K562 (cell line): ENCODE data around the gene AGAP1. TPM values are rescaled to one million over a fixed set of nuclear protein-coding genes. Genes with fewer than 3 reads are reported as not detected.

ENCODE experiments used
- ATAC-seq: fragments of 200-7000 bp; cut with Tn5 transposase; 3 replicates; pipeline ENCODE4 v1.9.1; 2020; ENCODE audit warnings: moderate library complexity
- BruUV-seq: library from RNA; stranded (reverse); fragments of 400-500 nt; replicated peaks from 2 replicates; lab custom pipeline; 2021; lab: Mats Ljungman, UMichigan
- CTCF ChIA-PET: fragments of 300-600 bp; formaldehyde crosslinking; extraction: SDS; loops from one replicate; lab custom pipeline; 2021; ENCODE audit warnings: low intra/inter-chr PET ratio; lab: Yijun Ruan, JAX
- POLR2A ChIA-PET: fragments of 300-600, 350-650 bp; sonication (Branson Sonifier 250); formaldehyde crosslinking; extraction: SDS; loops from one replicate; lab custom pipeline; 2021; ENCODE audit warnings: antibody characterized with exemption, inconsistent platforms; lab: Yijun Ruan, JAX
- DNase-seq, 4 experiments: peaks; one replicate each; pipeline versions ENCODE4 v3.0.0 to v3.0.0-alpha.2; 2011 to 2018; ENCODE audit warnings: low spot score in 3 of 4, mixed read lengths in 3 of 4; ENCODE audit errors: extremely low read depth in 1 of 4
- FAIRE-seq: peaks from 2 replicates; lab custom pipeline; 2011; peaks lifted over from hg19 to GRCh38; lab: Jason Lieb, UNC
- H2AFZ ChIP-seq: 2 replicates; pipeline ENCODE4 v1.6.0; 2011; ENCODE audit warnings: low read depth, low read length, control low read depth, inconsistent platforms
- H3K27ac ChIP-seq: fragments of 200-600 bp; 3 replicates; pipeline ENCODE4 v1.8.0; 2011; ENCODE audit warnings: low read depth, mild to moderate bottlenecking, control low read depth, inconsistent platforms, low read length, moderate library complexity, mixed read lengths; ENCODE audit errors: extremely low read depth
- H3K27me3 ChIP-seq, 2 experiments: fragments of 300-600 bp in 1 of 2; 2 replicates in 1 of 2; 3 replicates in 1 of 2; pipeline versions ENCODE4 v1.6.0 to v1.8.0; 2011; ENCODE audit warnings: inconsistent platforms in 2 of 2, low read length in 2 of 2, mild to moderate bottlenecking in 1 of 2, mixed read lengths in 1 of 2, moderate library complexity in 1 of 2; ENCODE audit not compliant: control insufficient read depth in 2 of 2, insufficient read depth in 2 of 2
- H3K36me3 ChIP-seq: fragments of 300-600 bp; 3 replicates; pipeline ENCODE4 v1.8.0; 2011; ENCODE audit warnings: mild to moderate bottlenecking, low read length, inconsistent platforms; ENCODE audit not compliant: control insufficient read depth, insufficient read depth
- H3K4me1 ChIP-seq, 2 experiments: fragments of 200-600 bp in 1 of 2; replicated peaks in 1 of 2; 2 replicates in 1 of 2; 3 replicates in 1 of 2; pipeline versions ENCODE4 v1.5.1 to v1.8.0; 2011; ENCODE audit warnings: inconsistent platforms in 2 of 2, low read length in 2 of 2, mild to moderate bottlenecking in 1 of 2, mixed read lengths in 1 of 2, moderate library complexity in 1 of 2; ENCODE audit not compliant: control insufficient read depth in 2 of 2, insufficient read depth in 2 of 2
- H3K4me2 ChIP-seq: 2 replicates; pipeline ENCODE4 v1.6.1; 2011; ENCODE audit warnings: low read length, control low read depth, inconsistent platforms, mixed read lengths; ENCODE audit not compliant: insufficient read depth
- H3K4me3 ChIP-seq: fragments of 200-600 bp; sonication (generic), shearing (Covaris generic); 2 replicates; pipeline ENCODE4 v1.5.1; 2016; ENCODE audit warnings: control low read depth, inconsistent platforms
- H3K79me2 ChIP-seq: fragments of 200-600 bp; 3 replicates; pipeline ENCODE4 v1.8.0; 2011; ENCODE audit warnings: low read length, inconsistent platforms; ENCODE audit not compliant: control insufficient read depth, insufficient read depth
- H3K9ac ChIP-seq, 2 experiments: 2 replicates each; pipeline versions ENCODE4 v1.6.0 to v1.6.1; 2011; ENCODE audit warnings: low read depth in 2 of 2, low read length in 2 of 2, control low read depth in 1 of 2, inconsistent platforms in 1 of 2, mild to moderate bottlenecking in 1 of 2, mixed read lengths in 1 of 2; ENCODE audit not compliant: insufficient read depth in 1 of 2
- H3K9me1 ChIP-seq: one replicate; pipeline ENCODE4 v1.6.0; 2011; ENCODE audit warnings: inconsistent platforms, mild to moderate bottlenecking, low read length, moderate library complexity; ENCODE audit not compliant: control insufficient read depth, insufficient read depth
- H3K9me3 ChIP-seq: replicated peaks from 2 replicates; pipeline ENCODE4 v1.5.1; 2011; ENCODE audit warnings: low read depth, low read length, inconsistent platforms; ENCODE audit not compliant: control insufficient read depth, insufficient read depth
- H4K20me1 ChIP-seq: replicated peaks from 2 replicates; pipeline ENCODE4 v1.6.1; 2011; ENCODE audit warnings: low read length, inconsistent platforms, mixed read lengths; ENCODE audit not compliant: control insufficient read depth, insufficient read depth
- CBX5 ChIP-seq: IDR thresholded peaks from 2 replicates; pipeline ENCODE4 v1.6.1; 2014; ENCODE audit warnings: low read depth, borderline replicate concordance
- ZNF133 ChIP-seq: fragments of 250-450 bp; sonication (Bioruptor Pico); IDR thresholded peaks from 2 replicates; pipeline ENCODE4 v1.4.0; 2020; ENCODE audit warnings: mild to moderate bottlenecking
- ZNF407 ChIP-seq: fragments of 450-650 bp; IDR thresholded peaks from 2 replicates; pipeline ENCODE4 v1.6.1; 2016; ENCODE audit warnings: low read depth
- WGBS: fragments of 100-300 bp; shearing (Covaris generic); methylation state at CpG from one replicate; pipeline ENCODE4 v1.1.6; 2016; ENCODE audit warnings: low coverage, mixed read lengths; ENCODE audit not compliant: insufficient coverage; ENCODE audit errors: missing lambda C conversion rate; 5-methylcytosine and 5-hydroxymethylcytosine counted together
- in situ Hi-C: fragments of 300-500 bp; cut with MboI; formaldehyde crosslinking; loops from 4 replicates; pipeline ENCODE4 v1.15.0; 2018; ENCODE audit warnings: inconsistent platforms, mixed read lengths
- intact Hi-C: fragments of 100-400 bp; cut with micrococcal nuclease; formaldehyde crosslinking; loops from 2 replicates; pipeline ENCODE4 v1.14.2; 2022
- polyA plus RNA-seq, 8 experiments: library from polyadenylated mRNA; depleted of rRNA in 4 of 8; stranded (reverse) in 5 of 8; unstranded in 3 of 8; fragments of >200 nt; fragmentation: Nextera tagmentation in 2 of 8; fragmentation: Illumina TruSeq in 1 of 8; extraction: Ambion mirVana in 2 of 8; extraction: Trizol in 1 of 8; gene quantifications; 2 replicates each; pipeline versions ENCODE4 v1.2.1 to v1.2.3, GENCODE V29; 2011 to 2014; ENCODE audit warnings: inconsistent platforms in 1 of 8, missing spikeins in 1 of 8
- total RNA-seq, 7 experiments: library from RNA; depleted of rRNA in 6 of 7; stranded (reverse); fragments of >200 nt in 6 of 7; fragmentation: Illumina TruSeq in 2 of 7; extraction: Trizol in 2 of 7; gene quantifications; 2 replicates each; pipeline versions ENCODE4 v1.2.1 to v1.2.3, GENCODE V29; 2011 to 2021; ENCODE audit warnings: low replicate concordance in 1 of 7

AGAP1 gene
- total and polyA plus RNA-seq, 9 of the 15 experiments (the other 6 are each of a cell fraction or from before 2014, with no cell fraction given), result 1.3 to 24.0 (median 10.6) TPM

- Histone ChIP-seq H3K9me1 (no peaks in the 10 kb centered on the region), H3K4me3 (no peak overlapping the region), H3K36me3 (no peaks in the 10 kb centered on the region), H3K27ac (no peak overlapping the region), H3K9me3 (no peaks in the 10 kb centered on the region), H3K4me2 (no peak overlapping the region), H3K9ac (no peak overlapping the region), H3K27me3 (no peaks in the 10 kb centered on the region), H2AFZ (no peak overlapping the region), H3K79me2 (peaks cover 86% of the 10 kb centered on the region), H3K4me1 (peaks cover 0 to 6% of the 10 kb centered on the region in 2 experiments; a peak in 2 of 5 replicates), H4K20me1 (peaks cover 21% of the 10 kb centered on the region)
- CTCF ChIA-PET, result no interaction called here
- no peak for TF ChIP-seq CBX5
- no peak for TF ChIP-seq ZNF133 (CRISPR knock-in tag)
- TF ChIP-seq ZNF407, result no peak
- BruUV-seq, result no TSS peak
- ATAC-seq (no peak), DNase-seq (no peak), FAIRE-seq (no peak)
- intact Hi-C loops, result no loop called here
- in situ Hi-C loops, result no loop called here
- 68% methylated on average over 3 of the region's 3 CpGs for WGBS
- POLR2A ChIA-PET, result no interaction called here
Observed at GRCh38 chr2:235533198-235533597, 39.4 kb downstream of the AGAP1 start.
